Fibroblast of lung (primary cell): ENCODE data around the gene SIM1.

Source experiments
- EZH2 ChIP-seq: IDR thresholded peaks from 2 replicates; pipeline ENCODE4 v1.5.1; 2012; ENCODE audit warnings: low read length, control low read depth, mild to moderate bottlenecking; ENCODE audit errors: missing control alignments
- TF ChIP-seq, protein P1 (sequence below), 2 donors: IDR thresholded peaks in 1 of 2; conservative IDR thresholded peaks in 1 of 2; 1 replicate in 1 of 2; 2 replicates in 1 of 2; pipeline ENCODE4 v1.5.1; 2011 to 2012; ENCODE audit warnings: low read length in 2 of 2, control low read depth in 1 of 2, inconsistent platforms in 1 of 2, low read depth in 1 of 2, mild to moderate bottlenecking in 1 of 2

DNA sequence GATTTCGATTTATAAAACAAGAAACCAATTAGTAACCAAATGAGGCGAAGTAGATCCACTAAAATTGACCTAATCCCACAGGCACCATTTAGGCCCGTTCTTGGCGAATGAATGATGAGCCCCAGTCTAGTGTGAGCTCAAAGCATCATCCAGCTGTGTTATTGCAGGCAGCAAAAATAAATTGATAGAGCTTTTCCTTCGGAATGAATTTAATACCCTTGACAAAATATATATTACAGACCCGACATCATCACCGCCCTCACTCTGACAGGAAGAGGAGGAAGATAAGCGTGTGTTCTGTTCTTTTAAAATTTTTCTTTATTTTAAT, 7.8 kb downstream of the SIM1 start:
- TF ChIP-seq, protein P1, sequence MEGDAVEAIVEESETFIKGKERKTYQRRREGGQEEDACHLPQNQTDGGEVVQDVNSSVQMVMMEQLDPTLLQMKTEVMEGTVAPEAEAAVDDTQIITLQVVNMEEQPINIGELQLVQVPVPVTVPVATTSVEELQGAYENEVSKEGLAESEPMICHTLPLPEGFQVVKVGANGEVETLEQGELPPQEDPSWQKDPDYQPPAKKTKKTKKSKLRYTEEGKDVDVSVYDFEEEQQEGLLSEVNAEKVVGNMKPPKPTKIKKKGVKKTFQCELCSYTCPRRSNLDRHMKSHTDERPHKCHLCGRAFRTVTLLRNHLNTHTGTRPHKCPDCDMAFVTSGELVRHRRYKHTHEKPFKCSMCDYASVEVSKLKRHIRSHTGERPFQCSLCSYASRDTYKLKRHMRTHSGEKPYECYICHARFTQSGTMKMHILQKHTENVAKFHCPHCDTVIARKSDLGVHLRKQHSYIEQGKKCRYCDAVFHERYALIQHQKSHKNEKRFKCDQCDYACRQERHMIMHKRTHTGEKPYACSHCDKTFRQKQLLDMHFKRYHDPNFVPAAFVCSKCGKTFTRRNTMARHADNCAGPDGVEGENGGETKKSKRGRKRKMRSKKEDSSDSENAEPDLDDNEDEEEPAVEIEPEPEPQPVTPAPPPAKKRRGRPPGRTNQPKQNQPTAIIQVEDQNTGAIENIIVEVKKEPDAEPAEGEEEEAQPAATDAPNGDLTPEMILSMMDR (conservative IDR thresholded peaks at IDR 0.05 in 1 of 2, IDR thresholded peaks at IDR 0.05 in 1 of 2; ENCODE audit: low read depth in 1 of 2, low read length in 2 of 2): no peak
- no peak for TF ChIP-seq EZH2
